Dedifferentiated amniotic fluid mesenchymal stem cell (primary cell): Measurements from ENCODE around the gene HES2.
"Not testable (repeated sequence)": the region's sequence is repeated elsewhere in the genome, so short reads cannot be mapped to it uniquely, and the experiment has no call there.

ENCODE experiments used
- DNase-seq: peaks from one replicate; pipeline ENCODE4 v3.0.0-alpha.2; 2016; ENCODE audit errors: extremely low spot score

HES2 gene

DNA sequence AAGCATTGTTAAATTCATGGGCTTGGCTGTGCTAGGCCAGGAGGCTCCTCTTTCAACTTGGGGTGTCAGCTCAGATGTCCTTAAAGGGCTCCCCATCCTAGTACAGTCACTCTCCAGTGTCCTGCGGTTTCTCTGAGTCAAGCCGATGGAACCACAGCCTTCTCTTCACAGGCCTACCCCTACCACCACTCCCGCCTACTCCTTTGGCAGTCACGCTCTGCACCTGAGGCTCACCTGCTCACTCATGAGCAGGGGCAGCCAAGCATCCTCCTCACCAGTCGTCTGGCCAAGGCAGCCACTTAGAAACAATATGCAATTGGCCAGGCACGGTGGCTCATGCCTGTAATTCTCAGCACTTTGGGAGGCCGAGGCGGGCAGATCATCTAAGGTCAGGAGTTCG lies 29.7 kb downstream of the HES2 start:
- DNase-seq: no peak

- no peak for DNase-seq
Observed at GRCh38 chr1:6386371-6386949, 33.3 kb downstream of the HES2 start.

- no peak for DNase-seq
Observed at GRCh38 chr1:6385488-6386191, 34.1 kb downstream of the HES2 start.

GRCh38 chr1:6384962-6385361 lies 34.8 kb downstream of the HES2 start:
- DNase-seq: no peak

GRCh38 chr1:6384135-6384534 lies 35.6 kb downstream of the HES2 start:
- no peak for DNase-seq

DNA sequence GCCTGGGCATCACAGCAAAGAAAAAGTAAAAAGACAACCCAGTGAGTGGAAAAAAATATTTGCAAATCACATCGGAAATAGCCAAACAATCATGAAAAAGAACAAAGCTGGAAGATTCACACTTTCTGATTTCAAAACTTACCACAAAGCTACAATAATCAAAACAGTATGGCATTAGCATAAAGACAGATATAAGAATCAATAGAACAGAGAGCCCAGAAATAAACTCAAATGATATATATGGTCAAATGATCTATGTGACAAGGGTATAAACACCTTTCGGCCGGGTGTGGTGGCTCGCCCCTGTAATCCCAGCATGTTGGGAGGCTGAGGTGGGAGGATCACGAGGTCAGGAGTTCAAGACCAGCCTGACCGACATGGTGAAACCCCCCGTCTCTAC lies 39.7 kb downstream of the HES2 start:
- no peak for DNase-seq

- no peak for DNase-seq
Observed at GRCh38 chr1:6378096-6378746, 41.5 kb downstream of the HES2 start.

GRCh38 chr1:6373961-6374720 lies 45.6 kb downstream of the HES2 start:
- no peak for DNase-seq

DNA sequence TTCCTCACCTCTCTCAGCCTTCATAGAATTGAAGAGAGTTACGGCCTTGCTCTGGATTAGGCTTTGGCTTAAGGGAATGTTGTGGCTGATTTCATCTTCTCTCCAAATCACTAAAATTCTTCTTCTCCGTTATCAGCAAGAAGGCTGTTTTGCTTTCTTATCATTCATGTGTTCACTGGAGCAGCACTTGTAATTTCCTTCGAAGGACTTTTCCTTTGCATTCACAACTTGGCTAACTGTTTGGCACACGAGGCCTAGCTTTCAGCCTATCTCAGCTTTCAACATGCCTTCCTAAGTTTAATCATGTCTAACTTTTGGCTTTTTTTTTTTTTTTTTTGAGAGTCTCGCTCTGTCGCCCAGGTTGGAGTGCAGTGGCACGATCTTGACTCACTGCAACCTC lies 47.5 kb downstream of the HES2 start:
- DNase-seq: not testable (repeated sequence)

DNA sequence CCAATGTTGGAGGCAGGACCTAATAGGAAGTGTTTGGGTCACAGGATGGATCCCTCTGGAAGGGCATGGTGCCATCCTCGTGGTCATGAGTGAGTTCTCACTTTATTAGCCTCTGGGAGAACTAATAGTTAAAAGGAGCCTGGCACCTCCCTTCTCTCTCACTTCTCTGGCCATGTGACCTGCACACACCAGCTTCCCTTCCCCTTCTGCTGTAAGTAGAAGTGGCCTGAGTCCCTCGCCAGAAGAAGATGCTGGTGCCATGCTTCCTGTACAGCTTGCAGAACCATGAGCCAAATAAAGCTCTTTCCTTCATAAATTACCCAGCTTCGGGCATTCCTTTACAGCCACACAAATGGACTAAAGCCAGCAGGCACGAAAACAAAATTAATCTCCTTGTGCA lies 49.7 kb downstream of the HES2 start:
- no peak for DNase-seq

- no peak for DNase-seq
Observed at GRCh38 chr1:6367381-6368012, 52.2 kb downstream of the HES2 start.

- no peak for DNase-seq
Observed at GRCh38 chr1:6365047-6365446, 54.7 kb downstream of the HES2 start.

GRCh38 chr1:6363085-6363884 lies 56.4 kb downstream of the HES2 start:
- DNase-seq: peak; percentile 31
